Measurements from ENCODE around the gene LIPI. TPM values are rescaled to one million over a fixed set of nuclear protein-coding genes. Genes with fewer than 3 reads are reported as not detected.
"Not testable (repeated sequence)": the region's sequence is repeated elsewhere in the genome, so short reads cannot be mapped to it uniquely, and the experiment has no call there.

LIPI gene
- total and polyA plus RNA-seq, 4 donors, result 0.18 to 0.25 TPM; not detected in 2

DNA sequence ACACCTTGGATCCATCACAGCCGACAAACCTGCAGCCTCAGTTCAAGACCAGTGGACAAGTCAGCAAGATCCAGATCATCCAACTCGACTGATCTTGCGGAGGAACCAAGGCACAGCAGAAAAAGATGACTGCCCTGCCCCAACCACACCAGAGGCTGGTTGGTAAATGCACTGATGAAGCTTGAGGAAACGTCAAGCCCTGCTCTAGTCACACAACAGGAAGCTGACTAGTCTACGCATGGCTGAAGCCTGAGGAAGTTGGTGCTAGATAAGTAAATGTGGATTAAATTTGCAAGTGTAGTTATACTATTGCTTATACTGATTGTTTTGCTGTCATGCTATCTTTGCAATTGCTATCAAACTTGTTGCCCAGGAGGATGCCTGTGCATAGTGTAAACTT lies 89.0 kb downstream of the LIPI start:
- H3K9me3 ChIP-seq (ENCODE audit: control insufficient read depth, insufficient read depth, low read length), result no peaks in the 10 kb centered on the region
- no peaks in the 10 kb centered on the region for H3K36me3 ChIP-seq (ENCODE audit: control insufficient read depth, insufficient read depth, low read length)
- WGBS (ENCODE audit: insufficient coverage), result 93% methylated on average over 5 of the region's 5 CpGs
- no peak overlapping the region for H3K4me3 ChIP-seq (ENCODE audit: low read depth, low read length)
- H3K27me3 ChIP-seq (ENCODE audit: control insufficient read depth, insufficient read depth, low read length), result no peaks in the 10 kb centered on the region
- no peak for DNase-seq (ENCODE audit: low read depth in 4 of 6, low spot score in 6 of 6)
- H3K4me1 ChIP-seq (ENCODE audit: control insufficient read depth, insufficient read depth, low read length), result no peaks in the 10 kb centered on the region
- no peak overlapping the region for H3K27ac ChIP-seq (ENCODE audit: low read depth, low read length)

GRCh38 chr21:14120091-14120734 lies 90.5 kb downstream of the LIPI start:
- H3K27me3 ChIP-seq (ENCODE audit: control insufficient read depth, insufficient read depth, low read length), result no peaks in the 10 kb centered on the region
- no peak overlapping the region for H3K4me3 ChIP-seq (ENCODE audit: low read depth, low read length)
- H3K27ac ChIP-seq (ENCODE audit: low read depth, low read length), result no peak overlapping the region
- 100% methylated on average over 1 of the region's 4 CpGs for WGBS (ENCODE audit: insufficient coverage)
- no peaks in the 10 kb centered on the region for H3K9me3 ChIP-seq (ENCODE audit: control insufficient read depth, insufficient read depth, low read length)
- H3K36me3 ChIP-seq (ENCODE audit: control insufficient read depth, insufficient read depth, low read length), result no peaks in the 10 kb centered on the region
- H3K4me1 ChIP-seq (ENCODE audit: control insufficient read depth, insufficient read depth, low read length), result no peaks in the 10 kb centered on the region
- no peak for DNase-seq (ENCODE audit: low read depth in 4 of 6, low spot score in 6 of 6)

GRCh38 chr21:14119038-14119437 lies 91.7 kb downstream of the LIPI start:
- Histone ChIP-seq H3K4me1 (ENCODE audit: control insufficient read depth, insufficient read depth, low read length) (no peaks in the 10 kb centered on the region), H3K36me3 (ENCODE audit: control insufficient read depth, insufficient read depth, low read length) (no peaks in the 10 kb centered on the region), H3K27me3 (ENCODE audit: control insufficient read depth, insufficient read depth, low read length) (no peaks in the 10 kb centered on the region), H3K27ac (ENCODE audit: low read depth, low read length) (no peak overlapping the region), H3K9me3 (ENCODE audit: control insufficient read depth, insufficient read depth, low read length) (no peaks in the 10 kb centered on the region), H3K4me3 (ENCODE audit: low read depth, low read length) (no peak overlapping the region)
- WGBS (ENCODE audit: insufficient coverage), result 94% methylated on average over 3 of the region's 3 CpGs
- DNase-seq (ENCODE audit: low read depth in 4 of 6, low spot score in 6 of 6), result no peak

- Histone ChIP-seq H3K27me3 (ENCODE audit: control insufficient read depth, insufficient read depth, low read length) (no peaks in the 10 kb centered on the region), H3K36me3 (ENCODE audit: control insufficient read depth, insufficient read depth, low read length) (no peaks in the 10 kb centered on the region), H3K4me1 (ENCODE audit: control insufficient read depth, insufficient read depth, low read length) (no peaks in the 10 kb centered on the region), H3K9me3 (ENCODE audit: control insufficient read depth, insufficient read depth, low read length) (no peaks in the 10 kb centered on the region), H3K4me3 (ENCODE audit: low read depth, low read length) (no peak overlapping the region), H3K27ac (ENCODE audit: low read depth, low read length) (no peak overlapping the region)
- WGBS (ENCODE audit: insufficient coverage), result 97% methylated on average over 6 of the region's 6 CpGs
- DNase-seq (ENCODE audit: low read depth in 4 of 6, low spot score in 6 of 6), result no peak
Observed at GRCh38 chr21:14116080-14116481, 94.7 kb downstream of the LIPI start.

DNA sequence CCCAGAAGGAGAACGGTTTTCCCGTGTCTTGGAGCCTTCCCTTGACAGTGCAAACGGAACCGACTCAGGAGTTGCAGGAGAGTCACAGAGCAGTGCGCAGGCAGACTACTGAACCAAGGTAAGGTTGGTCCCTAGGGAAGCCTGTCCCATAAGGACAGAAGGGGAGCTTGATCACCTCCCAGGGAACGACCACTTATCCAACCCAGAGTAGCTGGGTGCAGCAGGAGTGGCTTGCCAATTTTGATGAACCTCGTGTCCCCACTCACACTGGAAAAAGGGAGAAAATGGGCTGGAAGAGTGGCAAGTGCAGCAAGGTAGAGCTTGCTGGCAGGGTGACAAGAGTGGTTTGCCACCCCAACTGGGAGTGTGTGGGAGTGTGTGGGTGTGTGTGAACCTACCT lies 95.1 kb downstream of the LIPI start:
- Histone ChIP-seq H3K36me3 (ENCODE audit: control insufficient read depth, insufficient read depth, low read length) (no peaks in the 10 kb centered on the region), H3K9me3 (ENCODE audit: control insufficient read depth, insufficient read depth, low read length) (no peaks in the 10 kb centered on the region), H3K4me3 (ENCODE audit: low read depth, low read length) (no peak overlapping the region), H3K27ac (ENCODE audit: low read depth, low read length) (no peak overlapping the region), H3K27me3 (ENCODE audit: control insufficient read depth, insufficient read depth, low read length) (no peaks in the 10 kb centered on the region), H3K4me1 (ENCODE audit: control insufficient read depth, insufficient read depth, low read length) (no peaks in the 10 kb centered on the region)
- 89% methylated on average over 7 of the region's 7 CpGs for WGBS (ENCODE audit: insufficient coverage)
- DNase-seq (ENCODE audit: low read depth in 4 of 6, low spot score in 6 of 6), result no peak

- Histone ChIP-seq H3K4me3 (ENCODE audit: low read depth, low read length) (no peak overlapping the region), H3K27ac (ENCODE audit: low read depth, low read length) (no peak overlapping the region), H3K36me3 (ENCODE audit: control insufficient read depth, insufficient read depth, low read length) (no peaks in the 10 kb centered on the region), H3K4me1 (ENCODE audit: control insufficient read depth, insufficient read depth, low read length) (no peaks in the 10 kb centered on the region), H3K27me3 (ENCODE audit: control insufficient read depth, insufficient read depth, low read length) (no peaks in the 10 kb centered on the region), H3K9me3 (ENCODE audit: control insufficient read depth, insufficient read depth, low read length) (no peaks in the 10 kb centered on the region)
- WGBS (ENCODE audit: insufficient coverage), result 79% methylated on average over 3 of the region's 3 CpGs
- DNase-seq (ENCODE audit: low read depth in 4 of 6, low spot score in 6 of 6), result no peak
Observed at GRCh38 chr21:14114251-14114650, 96.5 kb downstream of the LIPI start.

GRCh38 chr21:14104564-14104963 lies 106.2 kb downstream of the LIPI start:
- WGBS (ENCODE audit: insufficient coverage), result 98% methylated on average over 4 of the region's 4 CpGs
- not testable (repeated sequence) for H3K4me3 ChIP-seq (ENCODE audit: low read depth, low read length); H3K27me3 ChIP-seq (ENCODE audit: control insufficient read depth, insufficient read depth, low read length); H3K27ac ChIP-seq (ENCODE audit: low read depth, low read length); H3K4me1 ChIP-seq (ENCODE audit: control insufficient read depth, insufficient read depth, low read length); H3K36me3 ChIP-seq (ENCODE audit: control insufficient read depth, insufficient read depth, low read length); H3K9me3 ChIP-seq (ENCODE audit: control insufficient read depth, insufficient read depth, low read length); DNase-seq (ENCODE audit: low read depth in 4 of 6, low spot score in 6 of 6)

GRCh38 chr21:14099570-14099969 lies 111.2 kb downstream of the LIPI start:
- no CpG with 5 or more reads among the region's 2 CpGs for WGBS (ENCODE audit: insufficient coverage)
- no peaks in the 10 kb centered on the region for H3K9me3 ChIP-seq (ENCODE audit: control insufficient read depth, insufficient read depth, low read length)
- H3K4me1 ChIP-seq (ENCODE audit: control insufficient read depth, insufficient read depth, low read length), result no peaks in the 10 kb centered on the region
- H3K27ac ChIP-seq (ENCODE audit: low read depth, low read length), result no peak overlapping the region
- DNase-seq (ENCODE audit: low read depth in 4 of 6, low spot score in 6 of 6), result no peak
- no peaks in the 10 kb centered on the region for H3K27me3 ChIP-seq (ENCODE audit: control insufficient read depth, insufficient read depth, low read length)
- no peak overlapping the region for H3K4me3 ChIP-seq (ENCODE audit: low read depth, low read length)
- peaks cover 3% of the 10 kb centered on the region for H3K36me3 ChIP-seq (ENCODE audit: control insufficient read depth, insufficient read depth, low read length)

GRCh38 chr21:14097881-14098499 lies 112.8 kb downstream of the LIPI start:
- Histone ChIP-seq H3K27ac (ENCODE audit: low read depth, low read length) (no peak overlapping the region), H3K9me3 (ENCODE audit: control insufficient read depth, insufficient read depth, low read length) (no peaks in the 10 kb centered on the region), H3K4me3 (ENCODE audit: low read depth, low read length) (no peak overlapping the region), H3K4me1 (ENCODE audit: control insufficient read depth, insufficient read depth, low read length) (no peaks in the 10 kb centered on the region), H3K36me3 (ENCODE audit: control insufficient read depth, insufficient read depth, low read length) (peaks cover 8% of the 10 kb centered on the region), H3K27me3 (ENCODE audit: control insufficient read depth, insufficient read depth, low read length) (no peaks in the 10 kb centered on the region)
- 100% methylated on average over 1 of the region's 2 CpGs for WGBS (ENCODE audit: insufficient coverage)
- DNase-seq (ENCODE audit: low read depth in 4 of 6, low spot score in 6 of 6), result no peak

DNA sequence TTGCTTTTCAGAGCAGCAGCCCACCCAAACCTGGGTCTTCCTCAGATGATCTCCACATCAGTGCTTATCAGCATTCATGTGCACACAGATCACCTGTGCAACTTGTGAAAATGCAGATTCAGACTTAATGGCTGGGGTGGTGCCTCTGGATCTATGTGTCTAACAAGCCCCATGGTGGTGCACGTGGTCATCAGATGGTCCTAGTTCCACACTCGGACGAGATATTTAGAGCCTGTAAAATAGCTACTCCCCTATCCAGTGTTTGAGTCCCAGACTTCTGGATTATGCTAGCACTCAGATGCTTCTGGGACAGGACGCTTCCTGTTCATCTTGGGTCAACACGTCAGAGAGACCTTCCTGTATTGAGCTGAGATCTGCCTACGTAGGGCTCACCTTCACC lies 114.2 kb downstream of the LIPI start:
- Histone ChIP-seq H3K4me1 (ENCODE audit: control insufficient read depth, insufficient read depth, low read length) (no peaks in the 10 kb centered on the region), H3K4me3 (ENCODE audit: low read depth, low read length) (no peak overlapping the region), H3K9me3 (ENCODE audit: control insufficient read depth, insufficient read depth, low read length) (no peaks in the 10 kb centered on the region), H3K27me3 (ENCODE audit: control insufficient read depth, insufficient read depth, low read length) (no peaks in the 10 kb centered on the region), H3K36me3 (ENCODE audit: control insufficient read depth, insufficient read depth, low read length) (peaks cover 10% of the 10 kb centered on the region), H3K27ac (ENCODE audit: low read depth, low read length) (no peak overlapping the region)
- DNase-seq (ENCODE audit: low read depth in 4 of 6, low spot score in 6 of 6), result no peak
- WGBS (ENCODE audit: insufficient coverage), result over 99% methylated on average over 6 of the region's 6 CpGs
